HG03135 (cell line): Measurements from ENCODE around the gene OGFOD2.
"Not testable (repeated sequence)": the region's sequence is repeated elsewhere in the genome, so short reads cannot be mapped to it uniquely, and the experiment has no call there.

Experiments
- ATAC-seq: cut with Tn5 transposase; IDR thresholded peaks from one replicate; pipeline ENCODE4 v1.9.1; 2021; ENCODE audit warnings: mild to moderate bottlenecking, moderate library complexity; ENCODE audit not compliant: unreplicated experiment

The OGFOD2 gene

DNA sequence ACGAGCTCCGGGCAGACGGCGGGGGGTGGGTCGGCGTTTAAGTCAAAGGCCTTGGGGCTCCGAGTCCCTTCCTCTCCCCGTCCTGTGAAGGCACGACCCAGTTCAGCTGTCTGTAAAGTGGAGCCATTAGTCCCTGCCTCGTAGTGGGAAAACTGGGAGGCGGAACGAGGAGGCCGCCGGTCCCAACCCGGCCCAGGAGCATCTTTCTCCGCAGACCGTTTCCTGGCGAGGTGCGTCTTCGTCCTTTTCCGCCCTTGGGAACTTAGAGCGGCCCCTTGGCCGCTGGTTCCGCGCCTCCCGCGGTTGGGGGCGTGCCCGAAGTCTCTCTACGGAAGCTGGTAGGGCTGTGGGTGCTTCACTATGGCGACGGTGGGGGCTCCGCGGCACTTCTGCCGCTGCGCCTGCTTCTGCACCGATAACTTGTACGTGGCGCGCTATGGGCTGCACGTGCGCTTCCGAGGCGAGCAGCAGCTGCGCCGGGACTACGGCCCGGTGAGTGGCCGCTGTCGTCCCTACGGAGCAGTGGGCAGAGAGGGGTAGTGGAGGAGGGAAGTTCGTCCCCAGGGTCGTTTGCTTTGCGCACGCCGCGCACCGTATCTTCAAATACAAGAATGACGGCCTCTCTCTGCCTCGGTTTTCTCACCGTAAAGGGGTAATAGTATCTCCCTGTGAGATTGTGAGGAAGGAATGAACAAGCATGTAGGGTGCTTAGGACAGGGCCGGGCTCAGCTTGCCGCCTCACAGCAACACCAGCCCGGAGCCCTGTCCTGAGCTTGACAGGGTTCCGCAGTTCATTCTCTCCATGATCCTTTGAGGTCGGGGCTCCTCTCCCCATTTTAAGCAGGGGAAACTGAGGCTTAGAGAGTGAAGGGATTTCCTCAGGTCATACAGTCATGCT lies at the start of gene OGFOD2:
Gene OGFOD2, plus strand, starts transcription at position 353 of the 898 bp plus-strand sequence. Its CDS starts 8 bp downstream, at position 361.
- peak; percentile 71 for ATAC-seq

DNA sequence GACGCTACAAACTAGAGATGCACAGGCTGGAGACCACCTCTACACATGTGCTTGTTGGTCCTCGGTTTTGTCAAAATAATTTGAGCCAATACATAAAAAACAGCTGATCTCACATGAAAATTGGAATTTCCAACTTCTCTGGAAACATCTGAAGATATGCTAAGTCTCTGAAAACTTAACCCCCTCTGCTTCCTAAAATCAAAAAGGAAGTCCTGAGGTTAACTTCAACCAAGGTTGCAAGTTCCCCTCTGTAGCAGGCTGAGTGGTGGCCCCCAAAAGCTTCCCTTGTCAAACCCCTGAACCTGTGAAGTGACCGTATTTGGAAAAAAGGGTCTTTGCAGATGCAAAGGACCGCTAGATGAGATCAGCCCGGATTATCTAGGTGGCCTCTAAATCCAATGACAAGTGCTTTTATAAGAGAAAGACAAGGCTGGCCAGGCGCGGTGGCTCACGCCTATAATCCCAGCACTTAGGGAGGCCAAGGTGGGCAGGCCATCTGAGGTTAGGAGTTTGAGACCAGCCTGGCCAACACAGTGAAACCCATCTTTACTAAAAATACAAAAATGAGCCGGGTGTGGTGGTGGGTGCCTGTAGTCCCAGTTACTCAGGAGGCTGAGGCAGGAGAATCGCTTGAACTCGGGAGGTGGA lies 47.2 kb upstream of the OGFOD2 start:
- ATAC-seq, result no peak

DNA sequence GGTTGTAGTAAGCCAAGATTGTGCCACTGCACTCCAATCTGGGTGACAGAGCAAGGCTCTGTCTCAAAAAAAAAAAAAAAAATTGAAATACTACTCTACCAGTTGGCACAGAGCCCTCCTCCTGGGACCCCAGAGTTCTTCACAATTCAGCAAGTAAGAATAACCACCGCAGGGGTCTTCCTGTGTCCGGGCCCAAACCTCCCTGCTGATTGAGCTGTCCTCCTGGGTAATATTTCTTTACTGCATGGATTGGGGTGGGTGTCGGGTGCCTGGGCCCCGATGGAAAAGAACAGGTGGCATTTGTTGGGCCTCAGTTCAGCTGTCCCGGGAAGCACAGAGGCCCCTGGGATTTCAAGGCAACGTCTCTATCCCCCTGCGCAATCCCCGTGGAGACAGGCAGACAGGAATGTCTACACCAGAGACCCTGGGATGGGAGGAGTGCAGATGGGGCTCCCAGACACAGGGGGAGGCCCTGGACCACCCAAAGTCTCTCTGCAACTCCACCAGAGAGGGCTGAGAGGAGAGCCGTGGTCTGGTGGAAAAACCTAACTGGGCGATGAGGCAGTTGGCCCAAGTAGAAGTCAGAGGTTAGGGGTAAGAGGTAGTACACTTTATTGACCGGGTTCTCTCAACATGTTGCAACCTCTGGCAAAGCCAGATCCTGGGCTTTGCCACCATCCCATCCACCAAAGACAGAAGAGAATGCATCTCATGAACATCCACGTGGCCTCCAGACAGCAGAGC lies 46.5 kb upstream of the OGFOD2 start:
- ATAC-seq, result no peak

DNA sequence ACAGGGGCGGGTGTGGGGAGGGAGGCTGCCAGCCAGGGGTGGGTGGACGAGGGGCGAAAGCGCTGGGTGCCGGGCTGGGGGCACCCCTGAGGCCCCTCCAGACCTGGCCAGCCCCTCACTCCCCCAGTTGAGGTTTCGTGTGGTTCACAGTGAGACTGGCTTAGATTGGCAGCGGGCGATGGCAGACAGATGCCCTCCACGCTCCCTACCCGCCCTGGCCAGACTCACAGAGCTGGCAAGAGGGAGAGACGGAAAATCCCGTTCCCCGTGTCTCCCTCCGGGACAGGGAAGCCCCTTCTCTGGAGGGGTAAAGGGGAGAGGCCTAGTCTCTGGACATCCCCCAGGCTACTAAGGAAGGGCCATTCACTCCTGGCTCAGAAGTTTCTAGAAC lies 45.9 kb upstream of the OGFOD2 start:
- ATAC-seq, result no peak

DNA sequence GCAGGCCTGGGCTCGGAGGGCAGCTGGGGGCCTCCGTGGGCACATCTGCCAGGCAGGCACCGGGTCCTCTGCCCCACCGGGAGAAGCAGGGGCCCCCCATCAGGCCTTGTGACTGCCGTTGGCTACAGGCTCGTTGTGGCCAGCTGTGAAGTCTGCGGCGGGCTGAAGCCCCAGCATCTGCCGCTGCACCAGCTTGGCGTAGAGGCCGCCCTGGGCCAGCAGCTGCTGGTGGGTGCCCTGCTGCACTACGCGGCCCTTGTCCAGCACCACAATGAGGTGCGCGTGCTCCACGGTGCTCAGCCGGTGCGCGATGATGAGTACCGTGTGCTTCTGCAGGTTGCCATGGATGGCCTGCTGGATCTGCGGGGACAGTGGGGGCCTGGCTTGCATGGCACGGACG lies 45.2 kb upstream of the OGFOD2 start:
- ATAC-seq, result no peak

DNA sequence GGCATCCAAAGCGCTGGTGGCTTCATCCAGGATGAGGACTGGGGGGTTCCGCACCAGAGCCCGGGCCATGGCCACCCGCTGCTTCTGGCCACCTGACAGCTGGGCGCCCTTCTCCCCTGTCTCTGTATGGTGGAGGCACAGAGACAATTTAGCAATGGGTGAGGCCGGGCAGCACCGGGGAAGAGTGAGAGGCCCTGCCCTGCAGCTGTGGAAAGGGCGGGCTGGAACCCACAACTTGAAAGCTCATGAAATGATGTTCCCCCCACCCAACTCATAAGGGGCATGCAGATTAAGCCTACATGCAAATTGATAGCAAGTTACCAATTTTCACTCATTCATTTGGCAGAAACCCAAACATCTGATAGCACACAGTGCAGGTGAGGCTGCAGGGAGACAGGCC lies 42.8 kb upstream of the OGFOD2 start:
- ATAC-seq, result no peak

DNA sequence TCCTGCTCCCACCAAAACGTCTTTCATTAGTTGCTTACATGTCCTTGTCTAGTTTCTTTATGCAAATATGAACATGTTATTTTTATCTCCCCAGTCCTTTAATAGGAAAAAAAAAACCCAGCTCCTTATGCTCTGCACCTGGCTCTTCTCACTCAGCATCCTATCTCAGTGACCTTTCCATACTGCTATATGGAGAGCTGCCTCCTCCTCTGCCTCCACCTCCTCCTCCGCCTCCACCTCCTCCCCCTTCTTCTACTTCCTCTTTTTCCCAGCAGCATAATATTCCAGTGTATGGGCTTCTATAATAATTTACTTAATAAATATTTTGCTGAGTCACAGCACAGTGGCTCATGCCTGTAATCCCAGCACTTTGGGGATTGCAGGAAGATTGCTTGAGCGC lies 40.3 kb upstream of the OGFOD2 start:
- ATAC-seq, result no peak

DNA sequence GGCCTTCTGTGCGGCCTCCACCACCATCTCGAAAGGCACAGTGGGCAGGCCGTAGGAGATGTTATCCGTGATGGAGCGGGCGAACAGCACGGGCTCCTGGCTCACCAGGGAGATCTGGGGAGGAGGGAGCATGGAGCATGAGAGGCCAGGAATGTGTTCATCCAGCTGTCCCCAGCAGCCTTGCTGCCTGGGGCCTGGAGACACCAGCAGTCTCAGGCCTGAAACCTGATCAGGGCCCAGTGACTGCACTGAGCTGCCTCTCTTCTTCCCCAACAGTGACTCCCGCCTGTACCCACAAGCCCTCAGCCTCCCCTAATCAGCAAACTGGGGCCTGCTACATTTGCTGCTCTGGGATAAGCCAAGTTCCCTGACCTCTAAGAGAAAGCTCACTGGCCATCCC lies 39.7 kb upstream of the OGFOD2 start:
- ATAC-seq, result no peak

DNA sequence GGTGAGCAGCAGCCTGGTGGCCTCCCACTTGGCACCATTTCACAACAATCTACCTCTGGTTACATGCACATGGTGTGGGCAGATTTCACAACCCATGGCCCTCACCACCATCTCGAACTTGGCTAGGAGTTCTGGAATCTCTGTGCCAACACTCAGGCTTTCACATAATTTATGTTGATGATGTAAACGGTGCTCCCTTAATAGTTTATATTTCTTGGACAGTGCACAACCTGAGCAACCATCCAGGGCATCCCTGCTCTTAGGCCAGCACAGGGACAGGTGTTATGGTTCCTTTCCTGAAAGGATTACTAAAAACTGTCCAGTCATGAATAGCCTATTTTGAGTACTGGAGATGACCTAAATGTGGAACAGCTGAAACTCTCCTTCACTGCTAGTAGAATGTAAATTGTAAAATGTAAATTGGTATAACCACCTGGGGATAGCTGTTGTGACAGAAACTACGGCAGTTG lies 37.4 kb upstream of the OGFOD2 start:
- ATAC-seq, result no peak

DNA sequence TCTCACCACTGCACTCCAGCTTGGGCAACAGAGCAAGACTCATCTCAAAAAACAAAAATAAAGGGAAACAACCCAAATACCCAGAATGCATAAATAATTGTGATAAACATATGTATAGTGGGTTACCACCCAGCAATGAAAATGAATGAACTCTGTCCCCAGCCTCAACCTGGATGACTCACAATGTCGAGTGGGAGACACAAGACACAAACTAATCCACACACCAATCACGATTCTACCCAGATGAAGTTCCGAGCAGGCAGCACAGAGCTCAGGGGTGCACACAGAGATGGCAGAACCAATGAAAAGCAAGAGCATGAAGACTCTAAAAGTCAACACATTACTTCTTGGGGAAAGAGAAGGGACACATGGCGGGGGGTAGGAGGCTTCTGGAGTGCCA lies 35.9 kb upstream of the OGFOD2 start:
- no peak for ATAC-seq

DNA sequence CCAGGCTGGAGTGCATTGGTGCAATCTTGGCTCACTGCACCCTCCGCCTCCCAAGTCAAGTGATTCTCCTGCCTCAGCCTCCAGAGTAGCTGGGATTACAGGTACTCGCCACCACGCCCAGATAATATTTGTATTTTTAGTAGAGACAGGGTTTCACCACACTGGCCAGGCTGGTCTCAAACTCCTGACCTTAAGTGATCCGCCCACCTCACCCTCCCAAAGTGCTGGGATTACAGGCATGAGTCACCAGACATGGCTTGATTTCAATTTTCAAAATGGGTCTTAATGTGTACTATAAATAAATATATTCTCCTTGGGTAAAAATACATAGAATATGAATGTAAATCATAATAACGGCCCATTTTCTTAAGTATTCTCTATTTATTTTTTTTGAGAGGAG lies 33.7 kb upstream of the OGFOD2 start:
- not testable (repeated sequence) for ATAC-seq

DNA sequence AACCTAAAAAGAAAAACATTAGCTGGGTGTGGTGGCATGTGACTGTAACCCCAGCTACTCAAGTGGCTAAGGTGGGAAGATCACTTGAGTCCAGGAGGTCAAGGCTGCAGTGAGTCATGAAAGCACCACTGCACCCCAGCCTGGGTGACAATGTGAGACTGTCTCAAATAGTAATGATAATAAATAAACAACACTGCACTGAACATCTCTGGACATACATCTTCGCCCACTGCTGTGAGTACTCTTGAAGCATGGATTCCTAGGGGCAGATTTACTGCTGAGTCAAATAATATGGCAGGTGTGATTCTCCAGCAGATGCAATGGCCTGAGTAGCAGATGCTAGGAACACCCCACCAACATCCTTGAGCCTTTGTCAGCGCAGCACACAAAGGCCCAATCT lies 32.4 kb upstream of the OGFOD2 start:
- ATAC-seq, result no peak

DNA sequence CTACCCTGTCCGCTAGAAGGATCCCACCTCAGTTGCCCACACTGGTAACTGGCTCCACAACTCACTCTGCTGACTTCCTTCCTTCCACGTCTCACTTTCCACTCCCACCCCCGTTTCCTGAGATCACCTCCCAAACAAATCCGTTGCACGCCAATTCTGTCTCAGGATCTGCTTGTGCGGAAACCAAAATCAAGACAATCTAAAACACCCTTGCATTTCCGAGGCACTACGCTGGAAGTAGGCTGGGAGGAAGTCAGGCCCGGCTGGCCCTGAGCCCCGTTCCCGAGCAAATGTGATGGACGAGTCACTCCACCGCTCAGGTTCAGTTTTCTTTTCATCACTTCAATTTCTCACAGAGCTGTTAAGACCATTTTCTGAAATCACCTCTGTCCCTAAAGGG lies 31.8 kb upstream of the OGFOD2 start:
- ATAC-seq, result no peak

DNA sequence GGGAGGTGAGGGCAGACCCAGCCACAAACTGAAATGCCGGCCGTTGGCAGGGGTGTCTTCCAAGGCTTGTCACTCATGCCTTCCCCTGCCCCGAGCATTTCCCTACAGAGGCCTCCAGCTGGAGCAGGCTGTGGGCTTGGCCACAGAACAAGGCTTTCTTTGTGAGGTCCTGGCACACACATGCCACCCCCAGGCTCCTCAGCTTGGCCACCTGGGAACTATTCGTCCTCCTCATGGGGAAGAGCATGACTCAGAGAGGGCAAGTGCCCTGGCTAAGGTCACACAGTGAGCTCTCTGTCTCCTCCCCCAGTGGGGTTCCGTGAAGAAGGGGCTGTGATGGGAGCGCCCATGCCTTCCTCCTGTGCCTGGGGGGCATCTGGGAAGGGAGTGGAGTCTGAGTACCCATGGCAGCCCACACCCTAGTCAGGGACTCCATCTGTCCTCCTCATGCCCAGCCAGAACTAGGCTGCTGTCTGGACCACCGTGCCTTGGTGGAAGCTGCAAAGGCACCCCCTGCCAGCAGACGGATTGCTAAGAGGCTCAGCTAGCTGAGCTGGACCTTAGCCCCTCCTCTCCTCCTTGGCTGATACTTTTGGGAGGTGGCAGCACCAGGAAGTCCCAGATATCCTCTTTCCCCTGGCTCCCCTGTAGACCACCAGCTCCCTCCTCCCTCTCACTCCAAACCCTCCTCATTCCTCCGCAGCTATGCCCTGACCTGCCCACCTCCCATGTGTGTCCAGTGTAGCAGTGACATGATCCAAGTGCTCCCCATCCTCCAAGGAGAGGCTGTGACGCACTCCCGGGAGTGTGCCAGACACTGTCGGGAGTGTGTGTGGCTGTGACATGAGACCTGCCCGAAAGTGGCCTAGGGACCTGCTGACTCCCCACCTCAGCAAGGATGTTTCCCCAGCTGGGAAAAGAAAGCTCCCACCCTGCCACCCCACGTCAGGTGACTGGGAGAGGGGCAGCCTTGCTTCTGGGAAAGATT lies 30.1 kb upstream of the OGFOD2 start:
- no peak for ATAC-seq

DNA sequence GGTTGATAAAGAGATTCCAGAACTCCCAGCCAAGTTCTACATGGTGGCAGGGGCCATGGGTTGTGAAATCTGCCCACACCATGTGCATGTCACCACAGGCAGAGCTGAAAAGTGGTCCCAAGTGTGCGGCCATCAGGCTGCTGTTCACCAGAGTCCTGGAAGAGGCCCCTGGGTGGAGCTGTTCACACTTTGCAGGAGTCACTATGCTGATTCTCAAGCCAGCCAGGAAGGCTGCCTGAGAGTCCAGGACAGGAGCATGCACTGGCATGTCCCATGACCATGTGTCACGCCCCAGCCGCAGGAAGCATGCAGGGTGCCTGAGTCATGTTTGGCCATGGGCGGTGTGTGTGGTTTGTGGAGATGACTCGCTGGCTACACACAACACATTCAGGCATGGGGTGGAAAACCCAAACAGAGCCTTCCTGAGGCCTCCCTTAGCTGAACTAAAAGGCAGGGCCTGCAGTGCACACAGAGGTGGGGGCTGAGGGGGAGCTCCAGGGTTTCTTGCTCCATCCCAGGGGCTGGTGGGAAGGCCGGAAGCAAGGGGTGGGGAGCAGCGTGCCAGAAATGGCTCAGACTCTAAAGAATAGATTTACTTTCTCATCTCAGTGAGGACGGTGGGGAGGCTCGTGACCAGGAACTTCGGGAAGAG lies 28.2 kb upstream of the OGFOD2 start:
- ATAC-seq, result peak; percentile 64

DNA sequence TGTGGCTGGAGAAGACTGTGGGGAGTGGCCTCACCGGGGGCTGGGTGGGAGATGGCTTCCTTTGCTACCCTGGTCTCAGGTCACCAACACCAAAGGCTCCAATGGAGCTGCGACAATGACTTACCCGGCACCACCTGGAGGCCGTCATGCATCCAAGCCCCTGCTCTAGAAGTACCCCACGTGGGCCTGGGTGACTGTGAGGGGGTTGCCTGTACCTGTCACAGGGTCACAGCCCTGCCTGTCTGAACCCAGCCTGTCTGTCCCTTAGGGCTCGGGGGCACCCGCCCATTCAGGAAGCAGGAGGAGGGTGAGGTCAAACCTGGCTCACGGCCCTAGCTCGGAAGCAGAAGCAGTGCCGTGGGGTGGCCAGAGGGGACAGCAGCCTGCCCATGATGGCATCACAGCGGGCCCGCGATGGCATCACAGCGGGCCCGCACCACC lies 27.7 kb upstream of the OGFOD2 start:
- no peak for ATAC-seq

DNA sequence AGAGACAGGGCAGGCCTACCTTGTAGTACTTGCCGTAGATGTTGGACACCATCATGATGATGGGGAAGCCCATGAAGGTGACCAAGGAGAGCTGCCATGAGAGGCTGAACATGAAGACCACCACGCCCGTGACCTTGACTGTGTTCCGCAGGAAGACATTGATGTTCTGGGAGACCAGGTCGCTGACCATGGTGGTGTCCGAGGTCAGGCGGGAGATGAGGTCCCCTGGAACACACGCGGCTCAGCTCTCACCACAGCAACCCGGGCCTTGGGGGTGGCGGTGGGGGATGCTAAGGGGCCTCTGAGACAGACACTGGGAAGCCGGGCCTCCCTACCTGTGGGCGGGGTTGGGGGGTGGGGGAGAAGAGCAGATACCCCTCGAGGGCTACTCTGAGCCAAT lies 26.4 kb upstream of the OGFOD2 start:
- no peak for ATAC-seq

DNA sequence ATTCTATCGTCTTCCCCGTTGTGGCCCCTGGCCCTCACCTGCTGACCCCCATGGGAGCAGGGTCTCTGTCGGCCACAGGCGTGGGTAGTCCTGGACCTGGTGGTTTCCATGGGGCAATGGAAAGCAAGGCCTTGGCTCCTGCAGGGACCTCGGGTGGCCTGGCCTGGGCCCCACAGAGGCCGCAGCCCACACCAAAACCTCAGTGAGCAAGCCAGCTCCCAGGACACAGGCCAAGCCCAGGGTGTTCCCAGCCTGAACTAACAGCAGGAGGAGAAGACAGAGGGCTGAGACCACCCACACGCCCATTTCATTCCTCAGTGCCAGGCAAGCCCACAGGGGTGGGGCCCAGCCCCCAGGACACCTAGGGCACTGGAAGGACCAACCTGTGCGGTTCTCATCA lies 25.6 kb upstream of the OGFOD2 start:
- no peak for ATAC-seq

DNA sequence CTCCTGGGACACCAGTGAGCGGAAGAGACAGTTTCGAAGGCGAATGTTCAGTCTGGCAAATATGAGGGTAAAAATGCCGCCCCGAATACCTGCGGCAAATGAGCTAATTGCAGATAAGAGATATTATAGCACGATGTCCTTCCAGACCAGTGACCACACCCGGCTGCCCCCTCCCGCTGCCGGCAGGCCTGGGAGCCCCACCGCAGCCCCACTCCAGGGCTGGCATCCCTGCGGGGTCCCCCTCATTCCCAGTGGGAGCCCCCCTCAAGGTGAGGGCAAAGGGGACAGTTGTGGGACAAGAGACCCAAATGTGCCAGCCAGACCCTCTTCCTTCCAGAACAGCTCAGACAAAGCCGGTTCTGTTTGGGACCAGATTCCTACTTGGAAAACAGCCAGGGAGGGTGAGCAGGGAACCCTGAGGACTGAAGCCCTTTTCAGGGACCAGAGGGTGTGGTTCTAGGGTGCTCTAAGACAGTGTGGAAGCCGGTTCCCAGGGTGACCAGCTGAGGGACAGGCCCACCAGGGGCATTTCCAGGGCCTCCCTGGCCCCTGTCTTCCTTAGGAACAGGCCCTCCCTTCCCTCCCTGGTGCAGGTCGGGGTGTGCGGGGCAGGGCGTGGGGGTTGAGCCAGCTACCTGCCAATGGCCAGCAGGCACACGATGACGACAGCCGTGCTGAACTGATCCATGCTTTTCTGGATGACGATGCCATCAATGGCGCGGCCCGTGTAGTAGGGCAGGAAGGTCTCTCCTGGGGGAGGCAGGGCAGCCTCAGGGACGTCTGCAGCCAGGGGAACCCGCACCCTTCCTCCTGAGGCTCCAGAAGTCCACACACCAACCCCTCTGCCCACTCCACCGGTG lies 25.0 kb upstream of the OGFOD2 start:
- ATAC-seq, result no peak
